Measurements from ENCODE around the gene C10orf105. TPM values are rescaled to one million over a fixed set of nuclear protein-coding genes. Genes with fewer than 3 reads are reported as not detected.

Gene C10orf105
- polyA plus RNA-seq, 1 of the 3 experiments (the other 2 are of a cell fraction): not detected

DNA sequence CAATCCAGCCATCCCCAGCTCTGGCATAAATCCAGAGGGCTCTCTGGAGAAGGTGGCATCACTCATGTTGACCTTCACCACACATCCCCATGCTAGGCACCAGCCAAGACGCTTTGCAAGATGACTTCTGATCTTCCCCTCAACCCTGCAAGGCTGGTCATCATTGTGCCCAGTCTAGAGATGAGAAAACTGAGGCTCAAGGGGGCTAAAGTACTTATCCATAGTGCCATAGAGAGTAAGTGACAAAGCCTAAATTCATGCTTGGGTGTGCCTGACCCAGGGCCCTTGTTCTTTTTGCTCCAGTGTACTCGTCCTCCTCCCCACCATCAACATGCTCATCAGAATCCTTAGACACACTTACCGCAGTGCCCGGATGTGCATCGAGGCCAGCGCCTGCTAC lies 1.7 kb upstream of the C10orf105 start:
- Histone ChIP-seq H3K9me3 (no peaks in the 10 kb centered on the region), H3K79me2 (ENCODE audit: insufficient read depth) (no peaks in the 10 kb centered on the region), H3K9ac (no peak overlapping the region), H3K9me2 (no peaks in the 10 kb centered on the region), H2AFZ (ENCODE audit: low read depth) (no peak overlapping the region), H3K36me3 (replicated peaks in 1 of 2; ENCODE audit: control insufficient read depth in 1 of 2, insufficient read depth in 2 of 2, low read length in 1 of 2) (no peaks in the 10 kb centered on the region), H3K27me3 (ENCODE audit: insufficient read depth) (0 out of 2 replicates have a peak, but pooled peaks cover 4% of the 10 kb centered on the region), H4K20me1 (ENCODE audit: insufficient read depth) (no peaks in the 10 kb centered on the region), H3K4me2 (no peak overlapping the region), H3F3A (replicated peaks; ENCODE audit: insufficient read depth) (no peaks in the 10 kb centered on the region), H3K4me1 (ENCODE audit: control insufficient read depth in 1 of 2, insufficient read depth in 2 of 2, low read depth in 1 of 2, low read length in 1 of 2) (peaks cover 0 to 40% of the 10 kb centered on the region in 2 experiments; a peak in 1 of 4 replicates), H3K4me3 (ENCODE audit: low read depth in 2 of 2, low read length in 1 of 2) (no peak overlapping the region), H3K27ac (ENCODE audit: low read depth in 2 of 2, low read length in 1 of 2) (no peak overlapping the region)
- TF ChIP-seq RXRA (IDR thresholded peaks at IDR 0.05; ENCODE audit: borderline replicate concordance, low read depth): no peak
- ChIA-PET CTCF (interaction anchor here (0.8 to 1.3 kb wide), 3 partner anchors 24 to 175 kb away, joined by 3 to 6 read pairs (median 3); no protein-coding TSS in a partner anchor), POLR2A (no interaction called here)
- DNase-seq: no peak
- 74% methylated on average over 6 of the region's 6 CpGs for WGBS (ENCODE audit: low lambda C conversion rate)

DNA sequence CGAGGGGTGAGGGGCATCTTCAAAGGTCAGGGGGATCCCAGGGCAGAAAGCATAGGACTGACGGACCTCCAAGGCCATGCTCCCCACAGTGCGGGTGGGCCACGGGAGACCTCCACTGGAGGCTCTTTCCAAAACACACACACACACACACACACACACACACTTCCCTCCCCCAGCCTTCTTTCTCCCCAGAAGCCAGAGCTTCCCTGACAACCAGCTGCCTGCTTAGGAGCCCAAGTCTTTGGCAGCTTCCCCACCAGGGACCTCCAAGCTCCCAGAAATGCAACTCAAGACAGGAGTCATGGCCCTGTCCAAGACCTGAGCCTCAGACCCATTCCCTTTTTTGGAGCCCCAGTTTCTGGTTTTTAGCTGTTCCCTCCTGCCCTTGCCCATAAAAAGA lies 710 bp upstream of the C10orf105 start:
- DNase-seq: no peak
- Histone ChIP-seq H3K9ac (no peak overlapping the region), H3F3A (replicated peaks; ENCODE audit: insufficient read depth) (no peaks in the 10 kb centered on the region), H3K4me3 (ENCODE audit: low read depth in 2 of 2, low read length in 1 of 2) (no peak overlapping the region), H3K79me2 (ENCODE audit: insufficient read depth) (no peaks in the 10 kb centered on the region), H3K36me3 (replicated peaks in 1 of 2; ENCODE audit: control insufficient read depth in 1 of 2, insufficient read depth in 2 of 2, low read length in 1 of 2) (no peaks in the 10 kb centered on the region), H3K27me3 (ENCODE audit: insufficient read depth) (0 out of 2 replicates have a peak, but pooled peaks cover 4% of the 10 kb centered on the region), H3K4me1 (ENCODE audit: control insufficient read depth in 1 of 2, insufficient read depth in 2 of 2, low read depth in 1 of 2, low read length in 1 of 2) (peaks cover 0 to 31% of the 10 kb centered on the region in 2 experiments; a peak in 1 of 4 replicates), H4K20me1 (ENCODE audit: insufficient read depth) (no peaks in the 10 kb centered on the region), H3K9me3 (no peaks in the 10 kb centered on the region), H3K27ac (ENCODE audit: low read depth in 2 of 2, low read length in 1 of 2) (no peak overlapping the region), H3K4me2 (no peak overlapping the region), H2AFZ (ENCODE audit: low read depth) (no peak overlapping the region), H3K9me2 (no peaks in the 10 kb centered on the region)
- ChIA-PET POLR2A (no interaction called here), CTCF (interaction anchor here (0.6 to 2.5 kb wide), 5 partner anchors 12 to 92 kb away, joined by 3 to 12 read pairs (median 6); no protein-coding TSS in a partner anchor)
- WGBS (ENCODE audit: low lambda C conversion rate): 70% methylated on average over 2 of the region's 4 CpGs
- TF ChIP-seq, protein P1, sequence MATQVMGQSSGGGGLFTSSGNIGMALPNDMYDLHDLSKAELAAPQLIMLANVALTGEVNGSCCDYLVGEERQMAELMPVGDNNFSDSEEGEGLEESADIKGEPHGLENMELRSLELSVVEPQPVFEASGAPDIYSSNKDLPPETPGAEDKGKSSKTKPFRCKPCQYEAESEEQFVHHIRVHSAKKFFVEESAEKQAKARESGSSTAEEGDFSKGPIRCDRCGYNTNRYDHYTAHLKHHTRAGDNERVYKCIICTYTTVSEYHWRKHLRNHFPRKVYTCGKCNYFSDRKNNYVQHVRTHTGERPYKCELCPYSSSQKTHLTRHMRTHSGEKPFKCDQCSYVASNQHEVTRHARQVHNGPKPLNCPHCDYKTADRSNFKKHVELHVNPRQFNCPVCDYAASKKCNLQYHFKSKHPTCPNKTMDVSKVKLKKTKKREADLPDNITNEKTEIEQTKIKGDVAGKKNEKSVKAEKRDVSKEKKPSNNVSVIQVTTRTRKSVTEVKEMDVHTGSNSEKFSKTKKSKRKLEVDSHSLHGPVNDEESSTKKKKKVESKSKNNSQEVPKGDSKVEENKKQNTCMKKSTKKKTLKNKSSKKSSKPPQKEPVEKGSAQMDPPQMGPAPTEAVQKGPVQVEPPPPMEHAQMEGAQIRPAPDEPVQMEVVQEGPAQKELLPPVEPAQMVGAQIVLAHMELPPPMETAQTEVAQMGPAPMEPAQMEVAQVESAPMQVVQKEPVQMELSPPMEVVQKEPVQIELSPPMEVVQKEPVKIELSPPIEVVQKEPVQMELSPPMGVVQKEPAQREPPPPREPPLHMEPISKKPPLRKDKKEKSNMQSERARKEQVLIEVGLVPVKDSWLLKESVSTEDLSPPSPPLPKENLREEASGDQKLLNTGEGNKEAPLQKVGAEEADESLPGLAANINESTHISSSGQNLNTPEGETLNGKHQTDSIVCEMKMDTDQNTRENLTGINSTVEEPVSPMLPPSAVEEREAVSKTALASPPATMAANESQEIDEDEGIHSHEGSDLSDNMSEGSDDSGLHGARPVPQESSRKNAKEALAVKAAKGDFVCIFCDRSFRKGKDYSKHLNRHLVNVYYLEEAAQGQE (IDR thresholded peaks at IDR 0.05; ENCODE audit: low read depth, low read length): no peak
- TF ChIP-seq, protein P2, sequence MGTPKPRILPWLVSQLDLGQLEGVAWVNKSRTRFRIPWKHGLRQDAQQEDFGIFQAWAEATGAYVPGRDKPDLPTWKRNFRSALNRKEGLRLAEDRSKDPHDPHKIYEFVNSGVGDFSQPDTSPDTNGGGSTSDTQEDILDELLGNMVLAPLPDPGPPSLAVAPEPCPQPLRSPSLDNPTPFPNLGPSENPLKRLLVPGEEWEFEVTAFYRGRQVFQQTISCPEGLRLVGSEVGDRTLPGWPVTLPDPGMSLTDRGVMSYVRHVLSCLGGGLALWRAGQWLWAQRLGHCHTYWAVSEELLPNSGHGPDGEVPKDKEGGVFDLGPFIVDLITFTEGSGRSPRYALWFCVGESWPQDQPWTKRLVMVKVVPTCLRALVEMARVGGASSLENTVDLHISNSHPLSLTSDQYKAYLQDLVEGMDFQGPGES (IDR thresholded peaks at IDR 0.05; ENCODE audit: low read depth, low read length): no peak
- TF ChIP-seq, protein P3, sequence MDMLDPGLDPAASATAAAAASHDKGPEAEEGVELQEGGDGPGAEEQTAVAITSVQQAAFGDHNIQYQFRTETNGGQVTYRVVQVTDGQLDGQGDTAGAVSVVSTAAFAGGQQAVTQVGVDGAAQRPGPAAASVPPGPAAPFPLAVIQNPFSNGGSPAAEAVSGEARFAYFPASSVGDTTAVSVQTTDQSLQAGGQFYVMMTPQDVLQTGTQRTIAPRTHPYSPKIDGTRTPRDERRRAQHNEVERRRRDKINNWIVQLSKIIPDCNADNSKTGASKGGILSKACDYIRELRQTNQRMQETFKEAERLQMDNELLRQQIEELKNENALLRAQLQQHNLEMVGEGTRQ (IDR thresholded peaks at IDR 0.05; ENCODE audit: borderline replicate concordance, low read depth, low read length): no peak
- TF ChIP-seq CHD2 (IDR thresholded peaks at IDR 0.05; ENCODE audit: low read length, partially characterized antibody): no peak
- no peak for TF ChIP-seq GABPA (IDR thresholded peaks at IDR 0.05; ENCODE audit: low read depth)
- TF ChIP-seq SIN3A (IDR thresholded peaks at IDR 0.05; ENCODE audit: borderline replicate concordance, low read depth, low read length): no peak
- no peak for TF ChIP-seq MXI1 (IDR thresholded peaks at IDR 0.05; ENCODE audit: low read depth, low read length)
- TF ChIP-seq RAD21 (IDR thresholded peaks at IDR 0.05; ENCODE audit: low read length): no peak
- TF ChIP-seq, protein P4, sequence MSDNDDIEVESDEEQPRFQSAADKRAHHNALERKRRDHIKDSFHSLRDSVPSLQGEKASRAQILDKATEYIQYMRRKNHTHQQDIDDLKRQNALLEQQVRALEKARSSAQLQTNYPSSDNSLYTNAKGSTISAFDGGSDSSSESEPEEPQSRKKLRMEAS (IDR thresholded peaks at IDR 0.05; ENCODE audit: low read depth): no peak
- TF ChIP-seq, protein P5, sequence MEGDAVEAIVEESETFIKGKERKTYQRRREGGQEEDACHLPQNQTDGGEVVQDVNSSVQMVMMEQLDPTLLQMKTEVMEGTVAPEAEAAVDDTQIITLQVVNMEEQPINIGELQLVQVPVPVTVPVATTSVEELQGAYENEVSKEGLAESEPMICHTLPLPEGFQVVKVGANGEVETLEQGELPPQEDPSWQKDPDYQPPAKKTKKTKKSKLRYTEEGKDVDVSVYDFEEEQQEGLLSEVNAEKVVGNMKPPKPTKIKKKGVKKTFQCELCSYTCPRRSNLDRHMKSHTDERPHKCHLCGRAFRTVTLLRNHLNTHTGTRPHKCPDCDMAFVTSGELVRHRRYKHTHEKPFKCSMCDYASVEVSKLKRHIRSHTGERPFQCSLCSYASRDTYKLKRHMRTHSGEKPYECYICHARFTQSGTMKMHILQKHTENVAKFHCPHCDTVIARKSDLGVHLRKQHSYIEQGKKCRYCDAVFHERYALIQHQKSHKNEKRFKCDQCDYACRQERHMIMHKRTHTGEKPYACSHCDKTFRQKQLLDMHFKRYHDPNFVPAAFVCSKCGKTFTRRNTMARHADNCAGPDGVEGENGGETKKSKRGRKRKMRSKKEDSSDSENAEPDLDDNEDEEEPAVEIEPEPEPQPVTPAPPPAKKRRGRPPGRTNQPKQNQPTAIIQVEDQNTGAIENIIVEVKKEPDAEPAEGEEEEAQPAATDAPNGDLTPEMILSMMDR (IDR thresholded peaks at IDR 0.05): no peak
- TF ChIP-seq, protein P6, sequence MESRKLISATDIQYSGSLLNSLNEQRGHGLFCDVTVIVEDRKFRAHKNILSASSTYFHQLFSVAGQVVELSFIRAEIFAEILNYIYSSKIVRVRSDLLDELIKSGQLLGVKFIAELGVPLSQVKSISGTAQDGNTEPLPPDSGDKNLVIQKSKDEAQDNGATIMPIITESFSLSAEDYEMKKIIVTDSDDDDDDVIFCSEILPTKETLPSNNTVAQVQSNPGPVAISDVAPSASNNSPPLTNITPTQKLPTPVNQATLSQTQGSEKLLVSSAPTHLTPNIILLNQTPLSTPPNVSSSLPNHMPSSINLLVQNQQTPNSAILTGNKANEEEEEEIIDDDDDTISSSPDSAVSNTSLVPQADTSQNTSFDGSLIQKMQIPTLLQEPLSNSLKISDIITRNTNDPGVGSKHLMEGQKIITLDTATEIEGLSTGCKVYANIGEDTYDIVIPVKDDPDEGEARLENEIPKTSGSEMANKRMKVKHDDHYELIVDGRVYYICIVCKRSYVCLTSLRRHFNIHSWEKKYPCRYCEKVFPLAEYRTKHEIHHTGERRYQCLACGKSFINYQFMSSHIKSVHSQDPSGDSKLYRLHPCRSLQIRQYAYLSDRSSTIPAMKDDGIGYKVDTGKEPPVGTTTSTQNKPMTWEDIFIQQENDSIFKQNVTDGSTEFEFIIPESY (IDR thresholded peaks at IDR 0.05; ENCODE audit: borderline replicate concordance, low read depth): no peak
- TF ChIP-seq FOSL2 (IDR thresholded peaks at IDR 0.05; ENCODE audit: borderline replicate concordance, low read depth): no peak
- TF ChIP-seq, protein P7, sequence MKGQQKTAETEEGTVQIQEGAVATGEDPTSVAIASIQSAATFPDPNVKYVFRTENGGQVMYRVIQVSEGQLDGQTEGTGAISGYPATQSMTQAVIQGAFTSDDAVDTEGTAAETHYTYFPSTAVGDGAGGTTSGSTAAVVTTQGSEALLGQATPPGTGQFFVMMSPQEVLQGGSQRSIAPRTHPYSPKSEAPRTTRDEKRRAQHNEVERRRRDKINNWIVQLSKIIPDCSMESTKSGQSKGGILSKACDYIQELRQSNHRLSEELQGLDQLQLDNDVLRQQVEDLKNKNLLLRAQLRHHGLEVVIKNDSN (IDR thresholded peaks at IDR 0.05; ENCODE audit: borderline replicate concordance, low read depth): no peak
